Measurements from ENCODE around the gene TIMM17B. TPM values are rescaled to one million over a fixed set of nuclear protein-coding genes. Genes with fewer than 3 reads are reported as not detected.

Gene TIMM17B
- total and polyA plus RNA-seq, 2 donors from 2014 or later: 44.8 to 109 TPM

- FAIRE-seq: no peak
- H3K4me3 ChIP-seq (ENCODE audit: low read length in 3 of 3): peak overlapping the region in 1 of 3 donors; percentile 53
- intact Hi-C loops (cut with DNase I): no loop called here
Observed at GRCh38 chrX:48919947-48920717, 22.6 kb upstream of the TIMM17B start.

GRCh38 chrX:48919360-48919841, 21.8 kb upstream of the TIMM17B start:
- H3K27ac ChIP-seq (ENCODE audit: low read depth in 2 of 2, low read length in 2 of 2): peak overlapping the region in 1 of 2 donors; percentile 60
- H3K4me1 ChIP-seq (ENCODE audit: control insufficient read depth in 2 of 3, insufficient read depth in 2 of 3, low read depth in 1 of 3, low read length in 3 of 3): peaks cover 0 to 15% (median 0%) of the 10 kb centered on the region in 3 donors
- peak in 1 of 5 donors; percentile 75 for DNase-seq
- peaks cover 0 to 7% (median 0%) of the 10 kb centered on the region in 3 donors for H3K36me3 ChIP-seq (ENCODE audit: control insufficient read depth in 2 of 3, insufficient read depth in 3 of 3, low read length in 3 of 3)
- FAIRE-seq: no peak
- H3K27me3 ChIP-seq (ENCODE audit: control insufficient read depth, insufficient read depth, low read length): no peaks in the 10 kb centered on the region
- no peak for TF ChIP-seq CTCF (IDR thresholded peaks at IDR 0.05; ENCODE audit: borderline replicate concordance, extremely low read depth, insufficient read depth)
- H3K4me3 ChIP-seq (ENCODE audit: low read length in 3 of 3): peak overlapping the region; percentile 30 to 53 (median 42)
- H3K9ac ChIP-seq (ENCODE audit: low read length in 3 of 3): peak overlapping the region in 2 of 3 donors; percentile 16 to 26
- intact Hi-C loops (cut with DNase I): no loop called here
- no peaks in the 10 kb centered on the region for H3K9me3 ChIP-seq (ENCODE audit: control insufficient read depth in 2 of 3, insufficient read depth in 1 of 3, low read length in 3 of 3)

More at GRCh38 chrX:48919947-48920717, 22.6 kb upstream of the TIMM17B start:
- Histone ChIP-seq H3K4me1 (ENCODE audit: control insufficient read depth in 2 of 3, insufficient read depth in 2 of 3, low read depth in 1 of 3, low read length in 3 of 3) (peaks cover 0 to 15% (median 0%) of the 10 kb centered on the region in 3 donors), H3K9ac (ENCODE audit: low read length in 3 of 3) (no peak overlapping the region), H3K27ac (ENCODE audit: low read depth in 2 of 2, low read length in 2 of 2) (no peak overlapping the region), H3K9me3 (ENCODE audit: control insufficient read depth in 2 of 3, insufficient read depth in 1 of 3, low read length in 3 of 3) (no peaks in the 10 kb centered on the region), H3K27me3 (ENCODE audit: control insufficient read depth, insufficient read depth, low read length) (no peaks in the 10 kb centered on the region), H3K36me3 (ENCODE audit: control insufficient read depth in 2 of 3, insufficient read depth in 3 of 3, low read length in 3 of 3) (peaks cover 0 to 7% (median 0%) of the 10 kb centered on the region in 3 donors)
- no peak for TF ChIP-seq CTCF (IDR thresholded peaks at IDR 0.05; ENCODE audit: borderline replicate concordance, extremely low read depth, insufficient read depth)
- DNase-seq: peak in 1 of 5 donors; percentile 20

- peak within 1 kb of the TSS in 2 of 3 donors; percentile 16 to 58 for H3K9ac ChIP-seq (ENCODE audit: low read length in 3 of 3)
- H3K27me3 ChIP-seq (ENCODE audit: control insufficient read depth, insufficient read depth, low read length): no peaks in the 10 kb centered on the region
- H3K4me1 ChIP-seq (ENCODE audit: control insufficient read depth in 2 of 3, insufficient read depth in 2 of 3, low read depth in 1 of 3, low read length in 3 of 3): peaks cover 0 to 15% (median 0%) of the 10 kb centered on the region in 3 donors
- DNase-seq (peak; percentile 94 to 96 (median 94)), FAIRE-seq (peak; percentile 97)
- H3K4me3 ChIP-seq (ENCODE audit: low read length in 3 of 3): peak within 1 kb of the TSS; percentile 30 to 53 (median 52)
- H3K36me3 ChIP-seq (ENCODE audit: control insufficient read depth in 2 of 3, insufficient read depth in 3 of 3, low read length in 3 of 3): peaks cover 0 to 5% (median 0%) of the 10 kb centered on the region in 3 donors
- TF ChIP-seq CTCF (IDR thresholded peaks at IDR 0.05; ENCODE audit: borderline replicate concordance, extremely low read depth, insufficient read depth): no peak
- peak within 1 kb of the TSS in 1 of 2 donors; percentile 84 for H3K27ac ChIP-seq (ENCODE audit: low read depth in 2 of 2, low read length in 2 of 2)
- H3K9me3 ChIP-seq (ENCODE audit: control insufficient read depth in 2 of 3, insufficient read depth in 1 of 3, low read length in 3 of 3): no peaks in the 10 kb centered on the region
- intact Hi-C loops (cut with DNase I): no loop called here
Observed at GRCh38 chrX:48918643-48919340, 21.2 kb upstream of the TIMM17B start, which contains the start of gene PIM2. PIM2 (minus strand) TSS chrX:48919024; CDS start chrX:48918834, 190 bp downstream.

All from kidney (tissue), 14 donors.